Breast epithelium (tissue), 4 donors: ENCODE results near the gene ARID5B. TPM values are rescaled to one million over a fixed set of nuclear protein-coding genes. Genes with fewer than 3 reads are reported as not detected.
A peak's percentile ranks its signal among the peaks of the same experiment; 100 is the strongest.

Experiments used
- DNase-seq, 2 donors: peaks; one replicate each; pipeline ENCODE4 v3.0.0-alpha.2; 2019; ENCODE audit warnings: low spot score in 2 of 2
- H3K27ac ChIP-seq, 2 donors: fragments of 200-600 bp; sonication (generic) in 1 of 2; one replicate each; pipeline ENCODE4 v1.5.1; 2016 to 2019; ENCODE audit warnings: mild to moderate bottlenecking in 1 of 2
- H3K27me3 ChIP-seq, 2 donors: fragments of 200-600 bp; sonication (generic) in 1 of 2; one replicate each; pipeline versions ENCODE4 v1.5.1 to v1.6.0; 2017 to 2019; ENCODE audit warnings: control low read depth in 1 of 2, mild to moderate bottlenecking in 1 of 2
- H3K36me3 ChIP-seq: fragments of 200-600 bp; one replicate; pipeline ENCODE4 v1.5.1; 2019
- H3K4me1 ChIP-seq, 2 donors: fragments of 200-600 bp; sonication (generic); one replicate each; pipeline ENCODE4 v1.5.1; 2016 to 2019; ENCODE audit warnings: control low read depth in 1 of 2
- H3K4me3 ChIP-seq, 3 donors: fragments of 200-600 bp; sonication (generic); 1 replicate in 2 of 3; 2 replicates in 1 of 3; pipeline ENCODE4 v1.5.1; 2016 to 2019; ENCODE audit warnings: mild to moderate bottlenecking in 3 of 3, moderate library complexity in 2 of 3
- H3K9me3 ChIP-seq, 2 donors: fragments of 200-600 bp; sonication (generic) in 1 of 2; one replicate each; pipeline ENCODE4 v1.5.1; 2016 to 2019; ENCODE audit warnings: control low read depth in 1 of 2
- CTCF ChIP-seq, 3 donors: fragments of 450-650 bp; IDR thresholded peaks; one replicate each; pipeline ENCODE4 v1.5.1; 2016 to 2017; ENCODE audit warnings: antibody characterized with exemption in 3 of 3, mild to moderate bottlenecking in 3 of 3, moderate library complexity in 3 of 3
- POLR2A ChIP-seq: fragments of 450-650 bp; IDR thresholded peaks from one replicate; pipeline ENCODE4 v1.6.1; 2016; ENCODE audit warnings: antibody characterized with exemption, mild to moderate bottlenecking, moderate library complexity
- POLR2AphosphoS5 ChIP-seq, 3 donors: sonication (generic); formaldehyde crosslinking; IDR thresholded peaks; one replicate each; pipeline ENCODE4 v1.6.1; 2017; ENCODE audit warnings: antibody characterized with exemption in 3 of 3
- intact Hi-C: fragments of 100-400 bp; cut with DNase I; formaldehyde crosslinking; loops from one replicate; pipeline ENCODE4 v1.15.1; 2023; ENCODE audit warnings: low total_unique reads
- total RNA-seq, 3 donors: library from RNA; depleted of rRNA; stranded (reverse); fragments of >200 nt; gene quantifications; one replicate each; pipeline ENCODE4 v1.1.0, GENCODE V29; 2016

The ARID5B gene
- total RNA-seq, 3 donors from 2014 or later: 89.5 to 166 (median 125) TPM

DNA sequence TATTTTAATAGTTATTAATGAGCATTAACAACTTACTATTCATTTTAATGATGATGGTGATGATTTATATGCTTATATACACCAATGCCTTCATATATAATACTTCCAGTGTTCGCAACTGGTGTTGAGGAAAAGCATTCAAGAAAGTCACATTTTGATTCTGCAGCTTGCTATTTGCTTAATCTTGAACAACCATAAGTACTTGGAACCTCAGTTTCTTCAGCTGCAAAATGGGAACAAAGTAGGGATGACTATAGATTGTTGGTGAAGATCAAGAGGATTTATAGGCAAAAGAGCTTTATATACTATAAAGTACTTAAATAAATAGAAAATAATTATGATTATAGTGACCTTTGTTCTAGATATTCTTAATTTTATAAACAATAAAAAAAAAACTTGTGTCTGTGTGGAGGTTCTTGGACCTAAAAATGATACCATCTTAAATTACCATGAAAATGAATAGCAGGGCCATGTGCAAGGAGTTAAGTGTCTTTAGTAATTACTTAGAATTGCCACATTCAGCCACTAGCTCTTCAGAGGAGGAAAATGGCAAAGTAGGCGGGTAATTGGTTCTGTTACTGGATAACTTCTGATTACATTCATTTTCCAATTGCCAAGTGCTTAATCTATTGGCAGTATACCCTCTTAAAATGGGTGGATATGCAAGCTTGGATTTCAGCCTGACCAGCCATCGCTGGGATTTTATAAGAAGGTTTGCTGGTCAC, 4.5 kb downstream of the ARID5B start:
- no peaks in the 10 kb centered on the region for H3K36me3 ChIP-seq
- intact Hi-C loops: no loop called here
- H3K9me3 ChIP-seq: no peaks in the 10 kb centered on the region
- H3K4me1 ChIP-seq: peaks cover 0 to 5% of the 10 kb centered on the region in 2 donors
- no peak overlapping the region for H3K4me3 ChIP-seq
- H3K27ac ChIP-seq: peak overlapping the region in 1 of 2 donors; percentile 99
- no peak for TF ChIP-seq POLR2AphosphoS5 (IDR thresholded peaks at IDR 0.05)
- no peak for TF ChIP-seq POLR2A
- TF ChIP-seq CTCF (IDR thresholded peaks at IDR 0.05): no peak
- no peak for DNase-seq
- no peaks in the 10 kb centered on the region for H3K27me3 ChIP-seq

GRCh38 chr10:61906562-61906901, 5.0 kb downstream of the ARID5B start:
- H3K4me1 ChIP-seq: peaks cover 0 to 5% of the 10 kb centered on the region in 2 donors
- intact Hi-C loops: no loop called here

DNA sequence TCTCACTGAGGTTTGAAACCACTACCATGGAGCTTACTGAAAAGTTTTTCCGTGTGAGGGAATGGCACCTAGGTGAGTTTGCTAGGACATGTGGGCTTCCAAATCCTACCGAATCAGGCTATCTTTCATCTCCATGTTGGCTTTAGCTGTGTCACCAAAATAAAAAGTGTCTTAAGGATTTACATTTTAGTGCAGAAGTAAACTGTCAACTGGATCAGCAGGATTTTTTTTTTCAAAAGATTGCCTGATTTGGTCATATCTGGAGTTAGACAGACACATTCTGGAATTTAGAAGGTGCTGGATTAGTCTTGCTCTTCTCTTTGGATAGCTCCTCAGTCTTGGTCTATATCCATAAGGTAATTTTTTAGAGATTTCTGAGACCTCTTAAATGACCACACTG, 5.5 kb downstream of the ARID5B start:
- Histone ChIP-seq H3K9me3 (no peaks in the 10 kb centered on the region), H3K27ac (peak overlapping the region in 1 of 2 donors; percentile 18), H3K27me3 (no peaks in the 10 kb centered on the region), H3K4me3 (no peak overlapping the region), H3K4me1 (peaks cover 0 to 5% of the 10 kb centered on the region in 2 donors), H3K36me3 (no peaks in the 10 kb centered on the region)
- TF ChIP-seq POLR2AphosphoS5 (IDR thresholded peaks at IDR 0.05) (no peak), POLR2A (no peak), CTCF (IDR thresholded peaks at IDR 0.05) (no peak)
- intact Hi-C loops: no loop called here
- no peak for DNase-seq

More at GRCh38 chr10:61906562-61906901, 5.0 kb downstream of the ARID5B start:
- Histone ChIP-seq H3K4me3 (no peak overlapping the region), H3K27ac (no peak overlapping the region), H3K36me3 (no peaks in the 10 kb centered on the region), H3K27me3 (no peaks in the 10 kb centered on the region), H3K9me3 (no peaks in the 10 kb centered on the region)
- DNase-seq: no peak
- no peak for TF ChIP-seq POLR2AphosphoS5 (IDR thresholded peaks at IDR 0.05)
- no peak for TF ChIP-seq POLR2A
- TF ChIP-seq CTCF (IDR thresholded peaks at IDR 0.05): no peak

- Histone ChIP-seq H3K4me3 (no peak overlapping the region), H3K9me3 (no peaks in the 10 kb centered on the region), H3K27me3 (no peaks in the 10 kb centered on the region), H3K36me3 (no peaks in the 10 kb centered on the region), H3K4me1 (peaks cover 0 to 5% of the 10 kb centered on the region in 2 donors), H3K27ac (peak overlapping the region in 1 of 2 donors; percentile 18)
- intact Hi-C loops: no loop called here
- no peak for TF ChIP-seq POLR2AphosphoS5 (IDR thresholded peaks at IDR 0.05)
- no peak for TF ChIP-seq POLR2A
- no peak for TF ChIP-seq CTCF (IDR thresholded peaks at IDR 0.05)
- no peak for DNase-seq
Measured at GRCh38 chr10:61907587-61907986, 6.1 kb downstream of the ARID5B start.

- TF ChIP-seq POLR2AphosphoS5 (IDR thresholded peaks at IDR 0.05) (no peak), POLR2A (no peak), CTCF (IDR thresholded peaks at IDR 0.05) (no peak)
- no peak overlapping the region for H3K27ac ChIP-seq
- no peaks in the 10 kb centered on the region for H3K9me3 ChIP-seq
- no peaks in the 10 kb centered on the region for H3K4me1 ChIP-seq
- DNase-seq: no peak
- H3K27me3 ChIP-seq: no peaks in the 10 kb centered on the region
- no peak overlapping the region for H3K4me3 ChIP-seq
- H3K36me3 ChIP-seq: no peaks in the 10 kb centered on the region
- intact Hi-C loops: no loop called here
Measured at GRCh38 chr10:61910226-61910805, 8.8 kb downstream of the ARID5B start.
